K562 (cell line): ENCODE data around the gene RIOK3. TPM values are rescaled to one million over a fixed set of nuclear protein-coding genes. Genes with fewer than 3 reads are reported as not detected.

Experiments
- ARNT ChIP-seq, 2 experiments: fragments of 450-650 bp; IDR thresholded peaks; 2 replicates each; pipeline ENCODE4 v1.6.1; 2016; ENCODE audit warnings: mild to moderate bottlenecking in 1 of 2
- ASH1L ChIP-seq: fragments of 450-650 bp; IDR thresholded peaks from 2 replicates; pipeline ENCODE4 v1.6.1; 2018; ENCODE audit warnings: borderline replicate concordance, mild to moderate bottlenecking, low read depth; ENCODE audit not compliant: partially characterized antibody
- ETV6 ChIP-seq, 3 experiments: fragments of 150-350 bp in 1 of 3; sonication (generic) in 1 of 3; formaldehyde crosslinking in 1 of 3; IDR thresholded peaks; 2 replicates each; pipeline versions ENCODE4 v1.6.1 to v1.8.0; 2014 to 2022; ENCODE audit warnings: borderline replicate concordance in 2 of 3, low read depth in 2 of 3, antibody characterized with exemption in 1 of 3, low read length in 1 of 3, mild to moderate bottlenecking in 1 of 3, missing genetic modification reagents in 1 of 3
- KDM1A ChIP-seq, 2 experiments: fragments of 450-650 bp; IDR thresholded peaks; 2 replicates each; pipeline ENCODE4 v1.6.1; 2016; ENCODE audit warnings: mild to moderate bottlenecking in 2 of 2
- MAZ ChIP-seq, 2 experiments: fragments of 450-650 bp in 1 of 2; sonication (generic) in 1 of 2; formaldehyde crosslinking; IDR thresholded peaks in 1 of 2; conservative IDR thresholded peaks in 1 of 2; 2 replicates each; pipeline versions ENCODE4 v1.4.0 to v1.5.0; 2020; ENCODE audit warnings: mild to moderate bottlenecking in 1 of 2, missing genetic modification reagents in 1 of 2
- NCOA4 ChIP-seq: fragments of 450-650 bp; IDR thresholded peaks from 2 replicates; pipeline ENCODE4 v1.6.1; 2018; ENCODE audit warnings: mild to moderate bottlenecking; ENCODE audit not compliant: partially characterized antibody
- NFATC3 ChIP-seq: fragments of 450-650 bp; IDR thresholded peaks from 2 replicates; pipeline ENCODE4 v1.6.1; 2017; ENCODE audit warnings: mild to moderate bottlenecking
- RFX5 ChIP-seq: IDR thresholded peaks from 2 replicates; pipeline ENCODE4 v1.6.1; 2011; ENCODE audit warnings: low read depth, mild to moderate bottlenecking, improper control_type of control experiment, low read length
- SRSF3 ChIP-seq: fragments of 200-400 bp; formaldehyde crosslinking; IDR thresholded peaks from 2 replicates; pipeline ENCODE4 v1.6.1; 2016; ENCODE audit warnings: mild to moderate bottlenecking, low read length, moderate library complexity; ENCODE audit not compliant: insufficient read depth
- STAT5B ChIP-seq: fragments of 250-450 bp; sonication (Bioruptor Pico); IDR thresholded peaks from 2 replicates; pipeline ENCODE4 v1.8.0; 2021; ENCODE audit warnings: mild to moderate bottlenecking, inconsistent platforms
- TCFL5 ChIP-seq: fragments of 250-450 bp; sonication (Bioruptor Pico); conservative IDR thresholded peaks from 2 replicates; pipeline ENCODE4 v1.6.1; 2021; ENCODE audit warnings: mild to moderate bottlenecking, moderate library complexity, matching md5 sums
- polyA plus RNA-seq, 8 experiments: library from polyadenylated mRNA; depleted of rRNA in 4 of 8; stranded (reverse) in 5 of 8; unstranded in 3 of 8; fragments of >200 nt; fragmentation: Nextera tagmentation in 2 of 8; fragmentation: Illumina TruSeq in 1 of 8; extraction: Ambion mirVana in 2 of 8; extraction: Trizol in 1 of 8; gene quantifications; 2 replicates each; pipeline versions ENCODE4 v1.2.1 to v1.2.3, GENCODE V29; 2011 to 2014; ENCODE audit warnings: inconsistent platforms in 1 of 8, missing spikeins in 1 of 8
- total RNA-seq, 7 experiments: library from RNA; depleted of rRNA in 6 of 7; stranded (reverse); fragments of >200 nt in 6 of 7; fragmentation: Illumina TruSeq in 2 of 7; extraction: Trizol in 2 of 7; gene quantifications; 2 replicates each; pipeline versions ENCODE4 v1.2.1 to v1.2.3, GENCODE V29; 2011 to 2021; ENCODE audit warnings: low replicate concordance in 1 of 7
- TF ChIP-seq, protein P1 (sequence below), 2 experiments: fragments of 450-650 bp in 1 of 2; sonication (generic) in 1 of 2; formaldehyde crosslinking in 1 of 2; IDR thresholded peaks; 2 replicates each; pipeline versions ENCODE4 v1.7.1 to v1.9.0; 2016 to 2022; ENCODE audit warnings: inconsistent platforms in 1 of 2, mild to moderate bottlenecking in 1 of 2, missing genetic modification reagents in 1 of 2
- TF ChIP-seq, protein P2 (sequence below): sonication (generic); formaldehyde crosslinking; IDR thresholded peaks from 2 replicates; pipeline ENCODE4 v1.8.0; 2023; ENCODE audit warnings: mild to moderate bottlenecking, missing genetic modification reagents
- TF ChIP-seq, protein P3 (sequence below): sonication (generic); formaldehyde crosslinking; IDR thresholded peaks from 2 replicates; pipeline ENCODE4 v1.8.0; 2022; ENCODE audit warnings: mild to moderate bottlenecking, missing genetic modification reagents

RIOK3 gene
- total and polyA plus RNA-seq, 9 of the 15 experiments (the other 6 are each of a cell fraction or from before 2014, with no cell fraction given): 21.4 to 89.5 (median 62.9) TPM

- TF ChIP-seq, protein P1, sequence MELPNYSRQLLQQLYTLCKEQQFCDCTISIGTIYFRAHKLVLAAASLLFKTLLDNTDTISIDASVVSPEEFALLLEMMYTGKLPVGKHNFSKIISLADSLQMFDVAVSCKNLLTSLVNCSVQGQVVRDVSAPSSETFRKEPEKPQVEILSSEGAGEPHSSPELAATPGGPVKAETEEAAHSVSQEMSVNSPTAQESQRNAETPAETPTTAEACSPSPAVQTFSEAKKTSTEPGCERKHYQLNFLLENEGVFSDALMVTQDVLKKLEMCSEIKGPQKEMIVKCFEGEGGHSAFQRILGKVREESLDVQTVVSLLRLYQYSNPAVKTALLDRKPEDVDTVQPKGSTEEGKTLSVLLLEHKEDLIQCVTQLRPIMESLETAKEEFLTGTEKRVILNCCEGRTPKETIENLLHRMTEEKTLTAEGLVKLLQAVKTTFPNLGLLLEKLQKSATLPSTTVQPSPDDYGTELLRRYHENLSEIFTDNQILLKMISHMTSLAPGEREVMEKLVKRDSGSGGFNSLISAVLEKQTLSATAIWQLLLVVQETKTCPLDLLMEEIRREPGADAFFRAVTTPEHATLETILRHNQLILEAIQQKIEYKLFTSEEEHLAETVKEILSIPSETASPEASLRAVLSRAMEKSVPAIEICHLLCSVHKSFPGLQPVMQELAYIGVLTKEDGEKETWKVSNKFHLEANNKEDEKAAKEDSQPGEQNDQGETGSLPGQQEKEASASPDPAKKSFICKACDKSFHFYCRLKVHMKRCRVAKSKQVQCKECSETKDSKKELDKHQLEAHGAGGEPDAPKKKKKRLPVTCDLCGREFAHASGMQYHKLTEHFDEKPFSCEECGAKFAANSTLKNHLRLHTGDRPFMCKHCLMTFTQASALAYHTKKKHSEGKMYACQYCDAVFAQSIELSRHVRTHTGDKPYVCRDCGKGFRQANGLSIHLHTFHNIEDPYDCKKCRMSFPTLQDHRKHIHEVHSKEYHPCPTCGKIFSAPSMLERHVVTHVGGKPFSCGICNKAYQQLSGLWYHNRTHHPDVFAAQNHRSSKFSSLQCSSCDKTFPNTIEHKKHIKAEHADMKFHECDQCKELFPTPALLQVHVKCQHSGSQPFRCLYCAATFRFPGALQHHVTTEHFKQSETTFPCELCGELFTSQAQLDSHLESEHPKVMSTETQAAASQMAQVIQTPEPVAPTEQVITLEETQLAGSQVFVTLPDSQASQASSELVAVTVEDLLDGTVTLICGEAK (IDR thresholded peaks at IDR 0.05): peak; percentile 78
- TF ChIP-seq, protein P1 (CRISPR knock-in tag; IDR thresholded peaks at IDR 0.05): no peak
- TF ChIP-seq TCFL5 (CRISPR knock-in tag) (no peak), RFX5 (peak; percentile 42; the same call in 1 of the 2 replicates), NFATC3 (no peak), ARNT (IDR thresholded peaks at IDR 0.05) (no peak), ASH1L (no peak), ETV6 (IDR thresholded peaks at IDR 0.05; ENCODE audit: borderline replicate concordance in 1 of 2, low read depth in 2 of 2, low read length in 1 of 2) (no peak), ETV6 (CRISPR knock-in tag; IDR thresholded peaks at IDR 0.05; ENCODE audit: borderline replicate concordance) (no peak), MAZ (CRISPR knock-in tag; conservative IDR thresholded peaks at IDR 0.05 in 1 of 2, IDR thresholded peaks at IDR 0.05 in 1 of 2) (peak; percentile 65 to 82; a peak in 2 of 4 replicates), NCOA4 (no peak), STAT5B (CRISPR knock-in tag) (no peak), KDM1A (IDR thresholded peaks at IDR 0.05) (no peak), SRSF3 (no peak)
- TF ChIP-seq, protein P2, sequence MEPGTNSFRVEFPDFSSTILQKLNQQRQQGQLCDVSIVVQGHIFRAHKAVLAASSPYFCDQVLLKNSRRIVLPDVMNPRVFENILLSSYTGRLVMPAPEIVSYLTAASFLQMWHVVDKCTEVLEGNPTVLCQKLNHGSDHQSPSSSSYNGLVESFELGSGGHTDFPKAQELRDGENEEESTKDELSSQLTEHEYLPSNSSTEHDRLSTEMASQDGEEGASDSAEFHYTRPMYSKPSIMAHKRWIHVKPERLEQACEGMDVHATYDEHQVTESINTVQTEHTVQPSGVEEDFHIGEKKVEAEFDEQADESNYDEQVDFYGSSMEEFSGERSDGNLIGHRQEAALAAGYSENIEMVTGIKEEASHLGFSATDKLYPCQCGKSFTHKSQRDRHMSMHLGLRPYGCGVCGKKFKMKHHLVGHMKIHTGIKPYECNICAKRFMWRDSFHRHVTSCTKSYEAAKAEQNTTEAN (CRISPR knock-in tag): no peak
- TF ChIP-seq, protein P3, sequence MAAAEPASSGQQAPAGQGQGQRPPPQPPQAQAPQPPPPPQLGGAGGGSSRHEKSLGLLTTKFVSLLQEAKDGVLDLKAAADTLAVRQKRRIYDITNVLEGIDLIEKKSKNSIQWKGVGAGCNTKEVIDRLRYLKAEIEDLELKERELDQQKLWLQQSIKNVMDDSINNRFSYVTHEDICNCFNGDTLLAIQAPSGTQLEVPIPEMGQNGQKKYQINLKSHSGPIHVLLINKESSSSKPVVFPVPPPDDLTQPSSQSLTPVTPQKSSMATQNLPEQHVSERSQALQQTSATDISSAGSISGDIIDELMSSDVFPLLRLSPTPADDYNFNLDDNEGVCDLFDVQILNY (CRISPR knock-in tag): peak; percentile 34; the same call in 1 of the 2 replicates
These were observed 50.2 kb downstream of the RIOK3 start, which contains the start of gene RMC1 (continued) for GRCh38 chr18:23503038-23503962.
